HG02588 (cell line): Measurements from ENCODE around the gene OTUD1.

Experiments
- ATAC-seq: cut with Tn5 transposase; IDR thresholded peaks from one replicate; pipeline ENCODE4 v1.9.1; 2021; ENCODE audit warnings: mild to moderate bottlenecking, moderate library complexity; ENCODE audit not compliant: unreplicated experiment

Gene OTUD1

GRCh38 chr10:23467012-23467411 lies 28.1 kb downstream of the OTUD1 start:
- no peak for ATAC-seq

DNA sequence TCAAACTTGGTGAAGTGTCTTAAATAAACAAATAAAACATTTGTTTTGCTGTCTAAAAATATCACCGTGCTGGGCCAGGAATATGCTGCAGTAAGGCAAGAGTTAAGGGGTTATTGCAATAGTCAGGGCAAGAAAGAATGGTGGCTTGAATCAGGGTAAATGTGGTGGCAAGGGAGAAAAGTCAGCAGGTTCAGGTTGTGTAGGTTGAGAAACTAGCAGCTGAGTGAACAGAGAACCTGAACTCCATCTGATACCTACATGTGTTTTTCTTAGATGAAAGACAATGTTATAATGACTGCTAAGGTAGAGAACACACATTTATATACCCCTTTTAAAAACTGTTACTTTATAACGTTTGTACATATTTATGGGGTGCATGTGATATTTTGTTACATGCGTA lies 28.7 kb downstream of the OTUD1 start:
- ATAC-seq = no peak

GRCh38 chr10:23469596-23470237 lies 30.8 kb downstream of the OTUD1 start:
- no peak for ATAC-seq

DNA sequence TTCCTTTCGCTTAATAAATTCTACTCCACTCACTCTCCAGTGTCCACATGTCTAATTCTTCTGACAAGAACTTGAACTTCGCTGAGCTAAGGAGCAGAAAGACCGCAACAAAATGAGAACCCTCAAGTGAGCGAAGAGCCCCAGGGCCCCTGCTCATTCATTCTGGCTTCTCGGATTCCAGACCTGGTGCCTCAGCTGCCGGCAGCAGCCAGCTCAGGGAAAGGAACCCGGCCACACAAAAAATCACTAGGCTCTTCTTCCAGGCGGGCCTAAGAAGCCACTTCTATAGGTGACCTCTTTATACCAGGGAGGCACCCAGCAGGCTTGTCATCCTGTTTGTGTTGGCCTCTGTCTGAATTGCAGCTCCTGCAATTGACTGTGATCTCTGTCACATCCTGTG lies 33.3 kb downstream of the OTUD1 start:
- ATAC-seq = no peak

- ATAC-seq = no peak
Measured at GRCh38 chr10:23474081-23474480, 35.2 kb downstream of the OTUD1 start.

DNA sequence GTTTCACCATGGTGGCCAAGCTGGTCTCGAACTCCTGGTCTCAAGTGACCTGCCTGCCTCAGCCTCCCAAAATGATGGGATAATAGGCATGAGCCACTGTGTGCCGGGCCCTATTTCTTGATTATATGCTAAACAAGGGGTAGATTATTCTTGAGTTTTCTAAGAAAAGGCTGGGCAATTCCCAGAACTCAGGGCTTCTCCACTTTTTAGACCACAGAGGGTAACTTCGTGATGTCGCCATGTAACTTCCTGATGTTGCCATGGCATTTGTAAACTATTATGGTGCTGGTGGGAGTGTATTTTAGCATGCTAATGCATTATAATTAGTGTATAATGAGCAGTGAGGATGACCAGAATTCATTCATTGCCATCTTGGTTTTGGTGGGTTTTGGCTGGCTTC lies 35.8 kb downstream of the OTUD1 start:
- no peak for ATAC-seq

GRCh38 chr10:23478570-23478969 lies 39.7 kb downstream of the OTUD1 start:
- no peak for ATAC-seq

DNA sequence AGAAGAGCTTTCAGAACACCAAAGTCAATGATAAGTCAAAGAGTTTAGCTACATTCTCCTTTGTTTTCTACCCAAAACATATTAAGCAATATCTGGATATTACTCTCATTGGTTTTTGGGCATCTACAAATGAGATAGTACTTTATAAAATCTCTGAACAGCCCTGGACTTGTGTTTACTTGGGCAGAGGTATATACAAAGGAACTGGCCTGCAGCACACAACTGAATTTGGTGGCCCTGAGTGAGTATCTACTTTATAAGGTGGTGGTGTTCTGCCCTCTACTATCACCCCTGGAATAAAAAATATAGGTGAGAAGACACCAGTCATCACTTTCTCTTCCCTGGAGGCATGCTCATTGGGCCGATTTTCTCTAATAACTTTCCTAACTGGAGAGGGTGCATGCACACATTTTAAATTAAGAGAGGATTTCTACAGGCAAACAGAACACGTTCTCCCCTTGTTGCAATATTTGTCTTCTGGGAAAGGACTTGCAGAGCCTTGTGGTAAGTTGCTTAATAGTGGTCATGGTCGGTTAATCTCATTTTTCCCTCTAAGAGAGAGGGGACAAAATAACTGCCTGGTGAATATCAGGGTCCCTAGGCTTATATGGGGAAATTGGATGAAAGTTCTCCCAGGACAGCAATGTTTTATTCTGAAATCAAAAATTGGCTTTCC lies 41.1 kb downstream of the OTUD1 start:
- ATAC-seq = no peak

GRCh38 chr10:23481363-23481961 lies 42.6 kb downstream of the OTUD1 start:
- ATAC-seq = no peak

DNA sequence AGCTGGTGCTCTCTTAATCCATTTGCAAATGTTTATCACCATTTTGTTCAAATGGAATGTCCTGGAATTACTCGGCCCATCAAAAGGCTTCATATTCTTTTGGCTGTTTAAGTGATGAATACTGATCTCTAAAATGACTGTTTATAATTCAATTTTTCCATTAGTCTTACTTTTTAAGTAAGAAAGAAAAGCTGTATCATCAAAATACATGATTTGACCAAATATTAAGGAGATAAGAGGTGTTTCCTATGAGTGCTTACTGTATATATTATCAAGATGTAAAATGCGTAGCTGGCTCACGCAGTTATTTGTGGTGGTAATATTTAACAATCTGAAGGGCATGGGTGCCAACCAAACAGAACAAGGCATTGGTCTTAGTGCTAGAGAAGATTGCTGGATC lies 51.2 kb downstream of the OTUD1 start:
- no peak for ATAC-seq
